Activated CD8-positive, alpha-beta memory T cell treated with anti-CD3 and anti-CD28 coated beads, Interleukin-2, amount 50 U/mL, for 4 hours (primary cell): Measurements from ENCODE around the gene CA12.
"Not testable (repeated sequence)": the region's sequence is repeated elsewhere in the genome, so short reads cannot be mapped to it uniquely, and the experiment has no call there.

Experiments used
- DNase-seq: peaks from one replicate; pipeline ENCODE4 v3.0.0-alpha.2; 2020

The CA12 gene

GRCh38 chr15:63381301-63382204 lies at the start of gene CA12:
CA12 (minus strand) TSS chr15:63381846; CDS start chr15:63381720, 126 bp downstream.
- DNase-seq = no peak

DNA sequence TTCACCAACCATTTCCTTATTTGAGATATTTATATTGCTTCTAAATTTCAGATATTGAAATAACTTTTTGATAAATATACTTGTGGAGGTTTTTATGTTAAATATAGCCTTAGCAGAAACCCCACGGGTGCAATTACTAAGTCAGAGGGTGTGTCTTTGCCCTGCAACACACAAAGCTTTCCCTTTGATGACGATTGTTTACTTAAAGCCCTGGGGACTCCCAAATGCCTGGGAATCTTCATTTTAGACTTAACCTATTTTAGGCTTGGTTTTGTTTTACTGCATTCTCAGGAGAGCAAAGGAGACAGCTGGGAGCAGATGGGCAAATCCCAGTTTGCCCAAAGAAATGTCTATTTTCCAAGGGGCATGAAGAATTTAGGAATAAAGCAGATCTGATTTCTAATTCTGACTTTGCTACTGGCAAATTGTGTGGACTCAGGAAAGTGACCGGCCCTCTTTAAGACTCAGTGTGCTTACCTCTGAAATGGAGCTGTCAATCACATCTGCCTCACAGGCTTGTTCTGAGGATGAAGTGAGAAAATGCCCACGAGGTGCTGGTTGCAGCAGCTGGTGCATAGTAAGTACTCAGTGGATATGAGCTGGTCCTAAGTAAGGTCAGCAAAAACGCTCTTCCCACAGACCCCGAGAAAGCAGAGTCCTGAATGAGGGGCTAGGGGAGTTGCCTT lies 49.3 kb upstream of the CA12 start:
- no peak for DNase-seq

DNA sequence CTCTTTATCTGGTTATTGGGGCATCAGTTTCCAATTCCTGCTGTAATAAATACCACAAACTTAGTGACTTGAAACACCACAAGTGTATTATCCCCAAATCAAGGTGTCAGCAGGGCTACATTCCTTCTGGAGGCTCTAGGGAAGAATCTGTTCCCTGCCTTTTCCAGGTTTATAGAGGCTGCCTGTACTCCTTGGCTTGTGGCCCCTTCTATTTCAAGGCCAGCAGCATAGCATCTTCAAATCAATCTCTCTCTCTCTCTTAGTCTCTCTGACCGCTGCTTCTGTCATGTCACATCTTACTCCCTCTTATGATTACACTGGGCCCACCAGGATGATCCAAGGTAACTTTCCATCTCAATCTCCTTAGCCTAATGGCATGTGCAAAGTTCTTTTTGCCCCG lies 44.9 kb upstream of the CA12 start:
- no peak for DNase-seq

DNA sequence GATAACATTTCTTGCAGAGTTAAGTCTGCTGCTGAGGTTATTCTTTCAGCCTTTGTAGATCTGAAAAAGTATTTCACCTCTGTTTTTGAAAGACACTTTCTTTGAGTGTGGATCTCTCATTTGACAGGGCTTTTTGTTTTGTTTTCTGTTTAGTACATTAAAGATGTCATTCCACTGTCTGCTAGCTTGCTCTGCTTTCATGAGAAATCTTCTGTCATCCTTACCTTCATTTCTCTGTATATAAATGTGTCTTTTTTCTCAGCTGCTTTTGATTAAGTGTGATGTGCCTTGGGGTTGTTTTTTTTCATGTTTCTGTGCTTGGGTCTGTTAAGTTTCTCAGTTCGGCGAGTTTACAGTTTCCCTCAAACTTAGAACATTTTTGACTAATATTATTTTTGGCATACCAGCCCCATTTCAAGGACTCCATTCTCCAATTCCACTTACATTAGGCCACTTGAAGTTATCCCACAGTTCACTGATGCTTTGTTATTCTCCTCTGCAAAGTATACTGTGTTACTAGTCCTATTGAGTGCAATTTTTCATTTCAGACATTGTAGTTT lies 43.9 kb upstream of the CA12 start:
- no peak for DNase-seq

- DNase-seq = no peak
Observed at GRCh38 chr15:63422891-63423590, 41.4 kb upstream of the CA12 start.

DNA sequence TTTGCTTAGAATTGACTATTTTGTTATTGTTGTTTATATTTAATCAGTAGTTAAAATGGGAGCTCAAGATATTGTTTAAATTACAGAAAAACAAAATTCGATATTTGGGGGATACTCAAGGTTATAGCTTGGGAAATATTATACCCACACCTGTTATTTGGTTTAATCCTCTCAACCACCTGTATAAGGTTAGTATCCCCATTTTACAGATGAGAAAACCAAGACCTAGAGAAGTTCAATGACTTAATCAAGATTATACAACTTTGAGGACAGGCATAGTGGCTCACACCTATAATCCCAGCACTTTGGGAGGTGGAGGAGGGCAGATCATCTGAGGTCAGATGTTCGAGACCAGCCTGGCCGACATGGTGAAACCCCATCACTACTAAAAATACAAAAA lies 39.8 kb upstream of the CA12 start:
- DNase-seq = no peak

DNA sequence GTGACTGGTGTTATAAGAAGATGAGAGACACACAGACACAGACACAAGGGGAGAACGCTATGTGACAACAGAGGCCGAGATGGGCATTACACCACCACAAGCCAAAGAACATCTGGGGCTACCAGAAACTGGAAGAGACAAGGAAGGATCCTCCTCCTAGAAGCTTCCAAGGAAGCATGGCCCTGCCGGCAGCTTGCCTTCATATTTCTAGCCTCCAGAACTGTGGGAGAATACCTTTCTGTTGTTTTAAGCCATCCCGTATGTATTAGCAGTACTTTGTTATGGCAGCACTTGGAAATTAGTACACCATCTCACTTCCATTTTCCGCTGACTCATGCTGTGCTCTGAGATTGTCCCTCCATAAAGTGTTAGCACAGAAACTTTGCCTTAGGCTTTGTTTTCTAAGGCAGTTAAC lies 38.7 kb upstream of the CA12 start:
- DNase-seq = no peak

DNA sequence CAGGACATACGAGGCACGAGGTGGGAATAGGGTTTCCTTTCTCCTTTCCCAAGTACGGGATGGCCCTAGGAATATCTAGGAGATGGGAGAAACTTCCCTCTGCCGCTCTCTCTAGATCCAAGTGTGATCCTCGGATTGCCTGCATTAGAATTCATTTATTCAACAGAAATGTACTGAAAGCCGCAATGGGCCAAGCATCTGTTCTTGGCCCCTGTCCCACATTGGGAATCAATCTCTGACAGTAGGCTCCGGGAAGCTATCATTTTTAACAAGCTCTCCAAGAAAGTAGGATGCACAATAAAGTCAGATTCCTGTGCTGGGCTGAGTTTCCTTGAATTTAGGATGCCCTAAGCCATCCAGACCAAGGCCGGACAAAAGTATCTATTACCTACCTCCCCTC lies 37.2 kb upstream of the CA12 start:
- DNase-seq = no peak

DNA sequence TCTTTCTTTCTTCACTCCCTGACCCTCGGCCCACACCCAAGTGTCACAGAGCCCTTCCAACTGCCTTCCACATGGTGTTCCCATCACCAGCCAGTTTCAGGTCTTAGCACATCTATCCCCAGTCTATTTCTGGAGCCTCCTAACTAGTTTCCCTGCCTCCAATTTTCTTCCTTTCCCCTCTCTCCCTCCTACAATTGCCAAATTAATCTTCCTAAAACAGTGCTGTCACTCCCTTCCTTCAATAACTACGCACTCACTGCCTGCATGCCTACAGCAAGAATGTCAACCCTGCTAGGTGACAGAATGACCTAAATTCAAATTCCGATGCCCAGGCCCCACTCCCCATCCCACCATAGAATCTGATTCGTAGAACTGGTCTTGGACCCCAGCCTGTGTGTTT lies 36.1 kb upstream of the CA12 start:
- no peak for DNase-seq

DNA sequence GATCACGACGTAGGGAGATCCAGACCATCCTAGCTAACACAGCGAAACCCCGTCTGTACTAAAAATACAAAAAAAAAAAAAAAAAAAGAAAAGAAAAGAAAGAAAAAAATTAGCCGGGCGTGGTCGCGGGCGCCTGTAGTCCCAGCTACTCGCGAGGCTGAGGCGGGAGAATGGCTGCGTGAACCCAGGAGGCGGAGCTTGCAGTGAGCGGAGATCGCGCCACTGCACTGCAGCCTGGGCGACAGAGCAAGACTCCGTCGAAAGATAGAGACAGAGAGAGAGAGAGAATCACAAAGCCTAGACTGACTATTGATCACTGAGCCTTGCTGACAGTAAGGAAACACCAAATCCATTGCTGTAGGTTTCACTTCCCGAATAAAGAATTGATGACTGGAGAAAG lies 35.6 kb upstream of the CA12 start:
- DNase-seq = not testable (repeated sequence)

DNA sequence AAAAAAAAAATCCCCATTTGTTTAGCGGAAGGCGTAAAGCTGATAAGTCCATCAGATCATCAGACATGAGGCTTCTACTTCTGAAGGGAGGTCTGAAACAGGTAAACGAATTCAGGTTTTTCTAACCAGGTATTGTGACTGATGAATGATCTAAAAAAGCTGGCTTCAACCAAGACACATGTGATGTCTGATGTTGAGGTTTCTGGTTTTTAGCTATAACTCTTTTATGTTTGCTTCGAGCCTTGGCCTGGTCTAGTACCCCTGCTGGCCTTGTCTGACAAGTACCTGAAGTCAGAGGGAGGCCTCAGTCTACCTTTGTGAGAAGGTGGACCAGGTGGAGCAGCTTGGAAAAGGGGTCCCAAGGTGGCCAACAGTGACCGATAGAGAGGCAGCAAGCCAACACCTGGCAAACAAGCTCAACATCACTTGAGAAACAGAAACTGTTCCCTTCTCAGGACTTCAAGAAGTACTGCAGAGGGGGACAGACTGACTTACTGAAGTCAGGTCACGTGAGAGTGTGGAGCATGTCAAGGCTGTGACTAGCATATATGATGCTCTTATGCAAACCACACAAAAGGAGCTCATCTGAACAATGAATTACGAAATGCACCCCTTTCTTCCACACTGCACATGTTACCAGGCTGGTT lies 33.0 kb upstream of the CA12 start:
- DNase-seq = no peak

DNA sequence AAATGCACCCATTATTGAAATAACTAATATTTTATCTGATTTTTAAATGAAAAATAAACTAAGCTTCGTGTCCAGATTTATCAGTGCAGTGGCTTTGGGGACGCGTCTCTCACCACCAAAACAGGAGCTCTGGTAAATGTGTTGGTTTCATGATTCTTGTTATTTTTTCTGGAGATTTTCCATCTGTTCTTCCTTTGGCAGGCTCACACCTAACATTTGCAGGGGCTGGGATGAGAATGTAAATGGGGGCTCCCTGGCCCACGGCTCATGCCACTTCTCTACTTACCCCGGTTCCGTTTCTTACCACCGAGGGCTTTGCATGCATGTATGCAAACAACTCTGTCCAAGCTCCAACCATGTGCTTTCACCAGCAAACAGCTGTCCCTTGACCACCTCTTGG lies 30.9 kb upstream of the CA12 start:
- no peak for DNase-seq

DNA sequence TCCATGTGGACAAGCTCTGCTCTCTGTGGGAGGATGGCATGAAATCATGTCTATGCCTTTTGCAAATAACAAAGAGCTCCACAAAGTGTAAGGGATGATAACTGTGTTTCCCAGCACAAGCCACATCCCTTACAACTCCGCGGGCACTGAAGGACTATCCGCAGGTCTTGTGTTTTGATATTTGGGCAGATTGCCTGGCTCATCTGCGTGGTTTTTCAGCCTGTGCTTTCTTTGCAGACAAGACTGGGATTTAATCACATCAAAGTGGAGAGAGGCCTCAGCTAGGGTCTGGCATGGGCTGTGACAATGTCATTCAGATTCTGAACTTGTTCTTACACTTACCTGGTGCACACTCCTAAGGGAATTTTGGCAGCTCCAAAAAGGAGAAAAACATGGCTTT lies 30.2 kb upstream of the CA12 start:
- no peak for DNase-seq

DNA sequence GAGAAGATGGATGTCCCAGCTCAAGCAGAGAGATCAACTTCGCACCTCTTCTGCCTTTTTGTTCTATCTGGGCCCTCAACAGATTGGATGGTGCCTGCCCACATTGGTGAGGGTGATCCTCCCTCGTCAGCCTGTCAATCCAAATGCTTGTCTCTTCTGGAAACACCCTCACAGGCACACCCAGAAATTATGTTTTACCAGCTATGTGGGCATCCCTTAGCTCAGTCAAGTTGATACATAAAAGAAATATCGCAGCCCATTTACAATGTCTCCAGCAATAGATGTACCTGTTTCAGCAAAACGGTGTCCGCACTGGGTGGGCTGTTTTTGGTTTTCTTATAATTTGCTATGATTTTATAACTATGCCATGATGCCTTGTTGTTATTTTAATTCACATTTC lies 27.5 kb upstream of the CA12 start:
- DNase-seq = no peak

DNA sequence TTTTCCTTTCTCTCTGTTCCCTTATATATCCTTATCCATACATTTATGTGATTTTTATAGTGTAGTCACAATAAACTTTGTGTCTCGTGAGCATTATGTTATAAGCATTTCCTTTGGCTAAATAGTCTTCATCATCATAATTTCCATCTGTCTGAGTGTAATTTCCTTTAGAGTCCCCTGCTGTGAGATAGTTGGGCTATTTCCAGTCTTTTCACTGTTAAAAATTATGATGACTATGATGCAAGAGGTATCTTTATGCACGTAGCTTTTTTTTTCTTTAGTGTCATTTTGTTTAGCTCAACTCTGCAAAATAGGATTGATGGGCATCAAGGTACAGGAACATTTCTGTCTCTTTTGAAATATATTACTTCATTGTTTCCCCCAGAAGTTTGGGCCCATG lies 26.9 kb upstream of the CA12 start:
- DNase-seq = no peak

DNA sequence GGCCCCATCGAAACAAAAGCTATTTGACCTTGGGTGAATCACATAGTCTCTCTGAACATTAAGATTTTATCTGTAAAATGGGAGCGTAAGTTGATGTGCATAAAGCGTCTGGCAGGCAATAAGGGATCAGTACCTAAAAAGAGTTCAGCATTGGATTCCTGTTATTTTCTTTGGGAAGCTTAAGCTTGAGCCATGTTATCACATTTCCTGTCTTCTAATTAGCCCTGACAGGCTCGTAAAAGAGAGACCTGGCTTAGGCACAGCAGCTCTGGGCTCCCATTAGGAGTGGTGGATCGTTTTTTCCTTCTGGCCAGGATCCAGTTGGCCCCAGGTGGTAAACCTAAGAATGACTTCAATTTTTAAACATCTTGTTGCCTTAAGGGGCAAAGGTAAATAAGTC lies 26.0 kb upstream of the CA12 start:
- no peak for DNase-seq

GRCh38 chr15:63405683-63406390 lies 24.2 kb upstream of the CA12 start:
- DNase-seq = no peak

DNA sequence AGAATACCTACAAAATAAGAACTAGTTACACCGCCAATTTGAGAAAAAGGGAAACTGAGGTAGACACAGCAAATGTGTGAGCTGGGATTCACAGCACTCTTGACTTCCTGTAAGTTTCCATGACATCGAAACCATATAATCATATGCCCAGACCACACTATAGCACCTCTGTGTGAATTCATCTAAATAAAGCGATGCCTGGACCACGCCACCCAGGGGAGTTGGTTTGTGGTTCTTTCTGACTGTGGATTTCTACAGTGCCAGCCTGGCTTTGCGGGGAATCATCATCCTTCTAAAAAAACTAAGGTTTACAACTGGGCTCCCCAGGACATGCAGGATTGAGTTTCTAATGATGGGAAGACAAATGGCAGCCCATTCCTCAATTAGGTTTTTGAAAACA lies 23.5 kb upstream of the CA12 start:
- no peak for DNase-seq

DNA sequence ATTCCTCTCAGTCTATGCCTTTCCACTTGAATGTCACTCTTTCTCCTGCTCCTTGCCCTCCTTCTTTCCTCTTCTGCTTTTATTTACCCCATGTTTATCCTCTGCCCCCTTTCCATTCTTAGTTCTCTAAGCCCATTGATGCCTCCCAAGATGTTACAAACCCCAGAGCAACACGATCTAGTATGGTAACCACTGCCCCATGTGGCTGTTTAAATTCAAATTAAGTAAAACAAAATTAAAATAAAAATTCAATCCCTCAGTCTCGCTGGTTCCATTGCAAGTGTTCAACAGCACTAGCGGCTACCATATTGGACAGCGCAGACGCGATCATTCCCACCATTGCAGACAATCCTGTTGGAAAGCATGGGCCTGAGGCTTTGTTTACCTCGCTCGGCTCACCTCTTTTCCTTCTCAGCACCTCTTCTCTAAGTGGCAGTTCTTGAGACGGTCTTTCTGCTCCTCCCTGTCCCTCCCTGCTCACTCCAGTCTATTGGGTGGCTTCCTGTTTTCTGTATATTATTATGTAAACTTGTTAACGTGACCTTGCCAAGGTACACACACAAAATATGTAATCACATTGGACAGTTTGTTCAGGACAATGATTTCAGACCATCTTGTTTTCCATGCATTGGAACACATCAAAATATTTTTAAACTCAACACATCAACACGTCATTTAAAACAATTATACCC lies 21.8 kb upstream of the CA12 start:
- no peak for DNase-seq

- DNase-seq = no peak
Observed at GRCh38 chr15:63402498-63403253, 21.0 kb upstream of the CA12 start.
